HCEC 1CT (cell line): ENCODE data around the gene CFAP68.
"Not testable (repeated sequence)": the region's sequence is repeated elsewhere in the genome, so short reads cannot be mapped to it uniquely, and the experiment has no call there.

Experiments used
- DNase-seq: peaks from one replicate; pipeline ENCODE4 v3.0.0-alpha.2; 2017

Gene CFAP68

DNA sequence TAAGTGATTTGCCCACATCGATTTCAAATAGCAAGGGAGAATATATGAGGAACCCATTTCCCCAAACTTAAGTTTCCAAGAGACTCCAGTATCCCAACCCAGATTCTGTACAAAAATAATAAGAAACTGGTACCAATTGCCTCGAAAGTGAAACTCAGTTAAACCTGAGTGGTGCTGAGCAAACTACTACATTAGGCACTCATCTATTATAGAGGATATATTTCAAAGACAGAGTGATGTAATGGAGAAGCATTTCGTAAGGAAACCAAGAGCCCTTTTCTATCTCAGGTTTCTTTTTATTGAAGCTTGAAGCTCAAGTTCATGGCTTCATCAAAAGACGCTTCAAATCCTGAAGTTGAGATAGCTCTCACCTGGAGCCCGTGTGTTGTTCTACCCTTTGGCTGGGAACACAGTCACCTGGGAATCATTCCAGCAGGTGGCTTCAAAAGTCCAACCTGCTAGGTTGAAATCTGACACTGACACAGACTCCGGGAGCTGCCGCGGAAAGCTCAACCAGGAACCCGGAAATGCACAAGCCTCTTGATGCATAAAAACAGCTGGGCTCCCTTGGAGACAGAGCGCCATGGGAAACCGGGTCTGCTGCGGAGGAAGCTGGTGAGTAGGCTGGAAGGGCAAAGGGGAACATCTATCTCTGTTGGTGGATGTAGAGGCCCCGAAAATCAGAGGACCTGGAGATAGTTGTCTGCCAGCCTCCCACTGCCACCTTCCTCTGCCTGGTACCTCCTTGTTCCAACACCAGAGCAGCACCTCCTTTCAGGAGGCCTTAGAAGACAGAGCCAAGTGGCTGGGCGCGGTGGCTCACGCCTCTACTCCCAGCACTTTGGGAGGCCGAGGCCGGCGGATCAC, 39.3 kb downstream of the CFAP68 start, which contains the start of gene C11orf52:
C11orf52 (plus strand) TSS at position 524 of the 867 bp plus-strand sequence; CDS start at position 584, 60 bp downstream.
- DNase-seq, result no peak

DNA sequence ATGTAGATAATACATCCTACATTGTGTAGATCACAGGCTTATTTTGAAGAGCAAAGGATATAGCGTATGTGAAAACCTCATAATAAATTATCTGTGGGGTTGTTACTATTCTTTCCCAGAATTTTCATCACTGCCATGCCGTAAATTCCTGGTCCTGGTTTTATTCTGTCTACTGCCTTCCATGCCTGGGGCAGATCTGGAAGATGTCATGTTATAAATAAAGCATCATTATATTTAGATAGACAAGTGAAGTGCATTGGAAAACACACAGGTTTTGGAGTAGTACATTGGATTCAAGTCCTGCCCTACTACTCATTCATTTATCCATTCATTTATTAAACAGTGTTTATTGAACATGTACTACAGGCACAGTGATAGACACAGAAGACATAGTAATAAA, 41.6 kb downstream of the CFAP68 start:
- DNase-seq, result no peak

DNA sequence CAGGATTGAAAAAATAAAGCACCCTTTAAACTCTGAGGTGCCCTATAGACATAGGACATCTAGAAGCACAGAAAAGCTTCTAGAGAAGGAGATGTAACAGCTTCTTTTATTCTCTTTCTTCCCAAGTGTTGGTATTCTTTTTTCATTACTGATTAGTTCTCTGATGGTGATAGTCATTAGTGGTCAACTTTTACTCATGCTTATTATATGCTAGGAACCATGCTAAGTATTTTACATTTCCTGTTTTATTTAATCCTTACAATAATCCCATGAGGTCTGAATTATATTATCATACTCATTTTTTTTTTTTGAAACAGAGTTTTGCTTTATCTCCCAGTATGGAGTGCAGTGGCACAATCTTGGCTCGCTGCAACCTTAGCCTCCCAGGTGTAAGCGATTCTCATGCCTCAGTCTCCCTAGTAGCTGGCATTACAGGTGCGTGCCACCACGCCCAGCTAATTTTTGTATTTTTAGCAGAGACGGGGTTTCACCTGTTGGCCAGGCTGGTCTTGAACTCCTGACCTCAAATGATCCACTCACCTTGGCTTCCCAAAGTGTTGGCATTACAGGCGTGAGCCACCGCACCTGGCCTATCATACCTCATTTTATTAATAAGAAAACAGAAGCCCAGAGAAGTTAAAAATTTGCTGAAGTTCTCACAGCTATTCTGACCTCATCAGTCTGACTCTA, 42.3 kb downstream of the CFAP68 start:
- DNase-seq, result no peak

DNA sequence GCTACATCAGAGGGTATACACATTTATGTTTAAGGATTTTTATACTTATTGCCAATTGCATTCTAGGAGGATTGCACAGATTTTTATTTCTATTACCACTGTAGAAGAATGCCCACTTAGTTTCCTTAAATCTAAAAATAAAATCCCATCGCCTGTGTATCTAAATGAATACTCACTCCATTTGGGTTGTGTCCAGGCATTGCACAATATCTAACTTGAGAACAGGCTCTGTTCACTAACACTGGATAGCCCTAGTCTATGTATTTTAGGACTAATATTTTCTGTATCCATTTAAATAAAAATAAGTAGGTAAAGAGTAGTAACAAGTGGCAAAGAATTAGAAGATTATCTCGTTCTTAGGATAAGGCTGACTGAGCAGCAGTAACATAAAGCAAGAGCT, 43.5 kb downstream of the CFAP68 start:
- peak; percentile 78 for DNase-seq

DNA sequence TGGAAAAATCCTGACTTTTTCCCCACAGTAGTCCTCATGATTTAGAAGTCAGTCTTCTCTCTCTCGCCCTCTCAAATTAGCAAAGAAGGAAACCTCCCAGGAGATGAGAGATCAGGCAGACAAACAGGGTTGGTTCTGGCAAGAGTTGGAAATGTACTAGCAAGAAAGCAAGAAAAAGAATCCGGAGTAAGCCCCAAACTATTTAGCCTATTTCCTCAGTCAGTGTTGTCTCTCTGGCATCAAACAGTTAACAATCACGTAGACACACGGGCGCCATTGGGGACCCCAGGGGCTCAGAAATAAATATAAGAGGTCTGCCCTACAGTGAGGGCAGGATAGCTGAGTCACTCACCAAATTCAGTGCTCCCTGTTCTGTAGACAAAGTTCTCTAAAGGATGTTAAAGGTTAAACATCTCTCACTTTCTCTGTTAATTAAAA, 44.0 kb downstream of the CFAP68 start:
- no peak for DNase-seq

DNA sequence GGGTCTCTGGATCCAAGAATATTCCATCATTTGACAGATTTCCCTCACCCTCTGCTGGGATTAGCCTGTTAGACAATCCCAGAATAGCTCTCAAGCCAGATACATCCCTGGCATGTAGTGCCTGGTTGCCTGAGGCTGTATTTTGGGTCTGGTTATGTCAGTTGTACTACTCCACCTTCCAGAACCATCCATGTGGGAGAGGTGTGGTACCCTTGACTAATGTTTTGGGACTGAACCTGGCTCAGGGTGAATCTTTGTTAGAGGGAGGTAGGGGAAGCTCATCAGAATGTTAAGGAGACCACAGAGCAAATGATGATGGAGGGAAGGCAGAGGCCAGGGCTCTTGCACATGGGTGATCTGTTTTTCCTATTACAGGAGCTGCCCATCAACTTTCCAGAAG, 44.6 kb downstream of the CFAP68 start:
- DNase-seq, result no peak

DNA sequence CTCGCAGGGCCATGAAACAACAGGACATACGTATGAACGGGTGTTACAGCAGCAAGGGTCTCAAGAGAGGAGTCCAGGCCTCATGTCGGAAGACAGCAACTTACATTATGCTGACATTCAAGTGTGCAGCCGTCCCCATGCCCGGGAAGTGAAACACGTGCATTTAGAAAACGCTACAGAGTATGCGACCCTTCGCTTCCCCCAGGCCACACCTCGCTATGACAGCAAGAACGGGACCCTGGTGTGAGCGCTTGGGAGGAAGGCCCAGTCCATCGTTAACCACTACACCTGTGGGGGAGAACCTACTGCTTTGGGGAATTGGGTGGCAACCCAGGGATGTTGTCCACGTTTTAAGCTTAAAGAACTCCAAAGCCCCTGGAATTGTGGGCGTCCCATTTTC, 46.6 kb downstream of the CFAP68 start:
- DNase-seq, result no peak

DNA sequence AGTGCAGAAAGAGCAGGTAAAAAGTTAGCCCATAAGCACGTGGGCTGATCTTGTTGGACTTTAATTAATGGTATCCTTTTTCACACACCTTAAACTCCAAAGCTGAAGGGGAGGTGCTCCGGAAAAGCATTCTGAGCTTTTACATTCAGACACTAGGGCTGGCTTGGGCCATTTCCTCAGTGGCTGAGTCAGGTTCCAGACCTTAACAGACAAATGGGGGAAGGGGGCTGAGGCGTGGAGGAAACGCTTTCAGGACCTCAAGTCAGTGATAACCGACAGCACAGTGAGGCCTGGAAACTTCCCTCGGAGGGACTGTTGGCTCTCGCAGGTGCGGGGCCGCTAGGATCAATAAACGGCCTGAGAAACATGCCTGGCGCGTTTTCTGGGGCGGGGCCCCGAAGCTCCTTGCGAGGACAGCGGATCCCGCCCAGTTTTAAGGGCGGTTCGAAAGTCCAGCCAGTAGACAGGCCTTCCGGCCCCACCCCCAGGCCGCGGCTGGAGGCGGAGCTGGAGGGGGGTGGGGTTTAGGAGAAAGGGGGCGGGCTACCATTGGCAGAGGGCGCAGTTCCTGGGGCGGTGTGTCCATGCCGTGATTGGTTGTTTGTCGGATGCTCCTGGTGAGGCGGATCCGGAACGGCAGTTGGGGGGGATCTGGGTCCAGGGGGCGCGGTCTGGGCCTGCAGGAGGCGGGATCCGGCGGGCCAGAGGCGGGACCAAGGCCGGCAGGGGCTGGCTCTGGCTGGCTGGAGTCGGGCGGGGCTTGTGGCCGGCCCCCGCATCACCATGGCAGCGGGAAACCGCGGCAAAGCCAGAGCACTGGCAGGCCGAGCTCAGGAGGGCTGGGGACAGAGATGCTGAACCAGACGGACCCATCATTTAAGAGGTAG, 47.4 kb downstream of the CFAP68 start:
- peak; percentile 95 for DNase-seq

DNA sequence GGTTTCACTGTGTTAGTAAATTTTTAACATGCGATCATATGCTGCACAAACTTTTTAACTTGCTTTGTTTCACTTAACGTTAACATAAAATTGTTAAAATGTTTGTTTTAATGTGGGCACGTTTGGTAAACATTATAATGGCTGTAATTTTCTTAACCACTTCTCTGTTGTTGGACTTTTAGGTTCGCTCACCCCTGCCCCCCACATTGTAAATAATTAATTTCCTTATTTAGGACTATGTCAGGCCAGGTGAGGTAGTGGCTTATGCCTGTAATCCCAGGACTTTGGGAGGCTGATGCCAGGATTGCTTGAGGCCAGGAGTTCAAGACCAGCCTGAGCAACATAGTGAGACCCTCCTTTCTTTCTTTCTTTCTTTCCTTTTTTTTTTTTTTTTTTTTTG, 51.1 kb downstream of the CFAP68 start:
- no peak for DNase-seq

DNA sequence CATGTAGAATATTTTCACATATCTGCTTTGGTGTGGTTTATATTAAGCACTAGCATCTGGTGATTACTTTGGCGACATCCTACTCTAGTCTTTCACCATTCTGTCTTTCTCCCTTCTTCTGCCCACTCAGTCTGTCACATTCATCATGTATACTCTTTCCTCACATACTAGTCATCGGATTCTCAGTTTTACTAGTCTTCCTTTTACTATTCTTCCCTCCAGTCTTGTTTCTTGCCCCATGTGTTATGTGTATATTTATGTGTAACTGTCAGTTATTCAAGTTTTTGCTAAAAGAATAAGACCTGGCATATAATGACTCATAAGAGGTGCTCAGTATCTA, 53.2 kb downstream of the CFAP68 start:
- DNase-seq, result no peak

DNA sequence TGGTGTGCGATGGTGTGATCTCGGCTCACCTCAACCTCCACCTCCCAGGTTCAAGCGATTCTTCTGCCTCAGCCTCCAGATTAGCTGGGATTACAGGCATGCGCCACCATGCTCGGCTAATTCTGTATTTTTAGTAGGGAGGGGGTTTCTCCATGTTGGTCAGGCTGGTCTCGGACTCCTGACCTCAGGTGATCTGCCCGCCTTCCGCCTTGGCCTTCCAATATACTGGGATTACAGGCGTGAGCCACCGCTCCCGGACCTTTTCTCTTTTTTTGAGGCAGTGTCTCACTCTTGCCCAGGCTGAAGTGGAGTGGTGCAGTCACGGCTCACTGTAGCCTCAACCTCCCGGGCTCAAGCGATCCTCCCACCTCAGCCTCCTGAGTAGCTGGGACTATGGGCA, 53.8 kb downstream of the CFAP68 start:
- DNase-seq, result not testable (repeated sequence)

DNA sequence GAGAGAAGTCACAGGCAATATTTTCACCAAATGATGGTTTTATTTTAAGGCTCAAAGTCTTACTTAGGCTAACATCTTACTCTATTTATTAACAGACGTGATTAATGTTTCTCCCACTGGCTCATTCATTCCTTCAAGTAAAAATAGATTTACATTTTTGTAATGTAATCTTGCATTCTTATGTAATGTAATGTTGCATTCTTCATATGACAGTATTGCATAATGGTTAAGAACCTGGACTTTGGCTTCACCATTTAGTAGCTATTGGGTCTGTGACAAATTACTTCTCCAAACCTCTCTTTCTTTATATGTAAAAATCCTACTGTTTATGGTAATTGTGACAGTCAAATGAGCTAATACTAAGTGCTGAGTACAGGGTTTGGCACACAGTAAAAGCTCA, 54.5 kb downstream of the CFAP68 start:
- DNase-seq, result peak; percentile 35

DNA sequence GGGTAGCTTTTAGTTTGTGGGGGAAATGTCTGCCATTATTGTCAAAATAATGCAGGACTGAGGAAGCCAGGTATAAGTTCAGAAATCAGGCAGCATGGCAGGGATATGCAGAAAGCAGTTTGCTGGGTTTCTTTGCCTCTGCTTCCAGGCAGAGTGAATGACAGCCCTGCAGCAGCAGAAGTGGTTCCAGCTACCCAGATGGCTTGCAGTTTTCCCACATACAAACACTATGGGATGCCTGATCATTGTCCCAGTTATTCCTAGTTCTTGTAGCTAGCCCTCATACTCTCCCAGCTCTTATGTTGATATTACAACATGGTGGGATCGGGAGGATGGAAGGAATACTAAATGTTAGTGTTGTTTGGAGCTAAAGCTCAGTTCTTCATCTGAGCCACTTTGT, 55.0 kb downstream of the CFAP68 start:
- no peak for DNase-seq
